Right atrium auricular region (tissue), 2 donors: ENCODE results near the gene ERCC2. TPM values are rescaled to one million over a fixed set of nuclear protein-coding genes. Genes with fewer than 3 reads are reported as not detected.

Source experiments
- DNase-seq: peaks from one replicate; pipeline ENCODE4 v3.0.0-alpha.2; 2019; ENCODE audit warnings: low spot score
- H3K27ac ChIP-seq, 2 donors: fragments of 200-600 bp; sonication (generic); 1 replicate in 1 of 2; 2 replicates in 1 of 2; pipeline ENCODE4 v1.5.1; 2016 to 2019
- H3K27me3 ChIP-seq, 2 donors: fragments of 200-600 bp; sonication (generic); one replicate each; pipeline versions ENCODE4 v1.5.1 to v1.6.0; 2017 to 2019
- H3K36me3 ChIP-seq: fragments of 200-600 bp; sonication (generic); one replicate; pipeline ENCODE4 v1.5.1; 2016
- H3K4me1 ChIP-seq, 2 donors: fragments of 200-600 bp; sonication (generic); one replicate each; pipeline versions ENCODE4 v1.5.1 to v1.6.0; 2017 to 2019
- H3K4me3 ChIP-seq, 2 donors: fragments of 200-600 bp; sonication (generic); 1 replicate in 1 of 2; 2 replicates in 1 of 2; pipeline ENCODE4 v1.5.1; 2017 to 2019; ENCODE audit warnings: mild to moderate bottlenecking in 1 of 2, moderate library complexity in 1 of 2
- H3K9me3 ChIP-seq, 2 donors: fragments of 200-600 bp; sonication (generic); one replicate each; pipeline ENCODE4 v1.5.1; 2019
- total RNA-seq, 2 donors: library from RNA; depleted of rRNA; stranded (reverse); fragments of >200 nt; gene quantifications; one replicate each; pipeline ENCODE4 v1.1.0, GENCODE V29; 2016
- TF ChIP-seq, protein P1 (sequence below), 2 donors: fragments of 200-600 bp; sonication (generic); IDR thresholded peaks; one replicate each; pipeline ENCODE4 v1.5.1; 2019; ENCODE audit warnings: antibody characterized with exemption in 2 of 2

The ERCC2 gene
- total RNA-seq, 2 donors from 2014 or later, result 8.6 to 11.2 TPM

DNA sequence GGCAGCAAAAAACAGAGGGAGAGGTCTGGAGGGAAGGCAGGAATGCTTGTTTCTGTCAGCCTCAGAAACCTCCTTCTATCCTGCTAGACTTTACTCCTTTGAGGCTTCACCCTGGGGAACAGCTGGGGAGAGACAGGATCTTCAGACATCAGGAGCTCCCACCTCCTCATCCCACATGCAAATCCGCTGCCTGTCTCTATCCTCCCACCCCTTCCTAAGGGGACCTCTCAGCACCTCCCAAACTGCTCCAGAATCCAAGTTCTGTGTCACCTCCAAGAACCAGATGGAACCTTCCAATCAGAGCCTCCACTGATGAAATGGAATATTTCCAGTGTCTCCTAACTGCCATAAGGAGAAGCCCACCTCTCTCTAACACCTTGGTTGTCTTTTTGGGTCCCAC lies 9.7 kb upstream of the ERCC2 start:
- Histone ChIP-seq H3K4me3 (no peak overlapping the region), H3K27ac (no peak overlapping the region), H3K36me3 (peaks cover 5% of the 10 kb centered on the region), H3K27me3 (no peaks in the 10 kb centered on the region), H3K9me3 (no peaks in the 10 kb centered on the region), H3K4me1 (peaks cover 0 to 13% of the 10 kb centered on the region in 2 donors)
- DNase-seq, result no peak
- TF ChIP-seq, protein P1, sequence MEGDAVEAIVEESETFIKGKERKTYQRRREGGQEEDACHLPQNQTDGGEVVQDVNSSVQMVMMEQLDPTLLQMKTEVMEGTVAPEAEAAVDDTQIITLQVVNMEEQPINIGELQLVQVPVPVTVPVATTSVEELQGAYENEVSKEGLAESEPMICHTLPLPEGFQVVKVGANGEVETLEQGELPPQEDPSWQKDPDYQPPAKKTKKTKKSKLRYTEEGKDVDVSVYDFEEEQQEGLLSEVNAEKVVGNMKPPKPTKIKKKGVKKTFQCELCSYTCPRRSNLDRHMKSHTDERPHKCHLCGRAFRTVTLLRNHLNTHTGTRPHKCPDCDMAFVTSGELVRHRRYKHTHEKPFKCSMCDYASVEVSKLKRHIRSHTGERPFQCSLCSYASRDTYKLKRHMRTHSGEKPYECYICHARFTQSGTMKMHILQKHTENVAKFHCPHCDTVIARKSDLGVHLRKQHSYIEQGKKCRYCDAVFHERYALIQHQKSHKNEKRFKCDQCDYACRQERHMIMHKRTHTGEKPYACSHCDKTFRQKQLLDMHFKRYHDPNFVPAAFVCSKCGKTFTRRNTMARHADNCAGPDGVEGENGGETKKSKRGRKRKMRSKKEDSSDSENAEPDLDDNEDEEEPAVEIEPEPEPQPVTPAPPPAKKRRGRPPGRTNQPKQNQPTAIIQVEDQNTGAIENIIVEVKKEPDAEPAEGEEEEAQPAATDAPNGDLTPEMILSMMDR (IDR thresholded peaks at IDR 0.05), result no peak

- no peak overlapping the region for H3K4me3 ChIP-seq
- TF ChIP-seq, protein P1 (IDR thresholded peaks at IDR 0.05), result no peak
- peaks cover 1% of the 10 kb centered on the region for H3K36me3 ChIP-seq
- H3K9me3 ChIP-seq, result no peaks in the 10 kb centered on the region
- DNase-seq, result peak; percentile 72
- peak overlapping the region; percentile 35 to 61 for H3K27ac ChIP-seq
- peaks cover 0 to 11% of the 10 kb centered on the region in 2 donors for H3K4me1 ChIP-seq
- H3K27me3 ChIP-seq, result no peaks in the 10 kb centered on the region
Measured at GRCh38 chr19:45376045-45376724, 5.8 kb upstream of the ERCC2 start.

- no peaks in the 10 kb centered on the region for H3K9me3 ChIP-seq
- peaks cover 0 to 12% of the 10 kb centered on the region in 2 donors for H3K4me1 ChIP-seq
- H3K36me3 ChIP-seq, result peaks cover 7% of the 10 kb centered on the region
- no peaks in the 10 kb centered on the region for H3K27me3 ChIP-seq
- no peak for DNase-seq
- H3K27ac ChIP-seq, result no peak overlapping the region
- H3K4me3 ChIP-seq, result no peak overlapping the region
- TF ChIP-seq, protein P1 (IDR thresholded peaks at IDR 0.05), result no peak
Measured at GRCh38 chr19:45368737-45369340, 1.5 kb downstream of the ERCC2 start.

GRCh38 chr19:45368127-45368526 lies 2.2 kb downstream of the ERCC2 start:
- Histone ChIP-seq H3K4me3 (no peak overlapping the region), H3K27me3 (no peaks in the 10 kb centered on the region), H3K27ac (no peak overlapping the region), H3K36me3 (peaks cover 13% of the 10 kb centered on the region), H3K4me1 (peaks cover 0 to 12% of the 10 kb centered on the region in 2 donors), H3K9me3 (no peaks in the 10 kb centered on the region)
- no peak for DNase-seq
- TF ChIP-seq, protein P1 (IDR thresholded peaks at IDR 0.05), result no peak

DNA sequence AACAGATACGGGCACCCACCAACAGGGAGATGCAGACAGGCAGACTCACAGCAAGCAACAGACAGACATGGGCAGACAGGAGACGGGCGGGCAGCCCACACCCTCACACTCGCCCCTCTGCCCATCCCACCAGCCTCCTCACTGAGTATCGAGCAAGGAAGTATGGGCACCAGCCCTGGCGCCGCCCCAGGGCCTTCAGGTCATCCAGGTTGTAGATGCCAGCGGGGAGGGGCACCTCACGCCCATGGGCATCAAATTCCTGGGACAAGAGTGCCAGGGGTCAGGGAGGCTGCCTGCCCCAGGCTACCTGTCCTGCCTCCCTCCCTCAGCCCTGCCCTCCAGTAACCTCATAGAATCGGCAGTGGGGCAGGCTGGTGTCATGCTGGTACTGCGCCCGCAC lies 5.7 kb downstream of the ERCC2 start:
- DNase-seq, result no peak
- TF ChIP-seq, protein P1 (IDR thresholded peaks at IDR 0.05), result no peak
- Histone ChIP-seq H3K4me1 (peaks cover 0 to 4% of the 10 kb centered on the region in 2 donors), H3K27ac (no peak overlapping the region), H3K27me3 (no peaks in the 10 kb centered on the region), H3K9me3 (no peaks in the 10 kb centered on the region), H3K4me3 (no peak overlapping the region), H3K36me3 (peaks cover 13% of the 10 kb centered on the region)
